ENCODE data around the gene PARN.

Gene PARN

DNA sequence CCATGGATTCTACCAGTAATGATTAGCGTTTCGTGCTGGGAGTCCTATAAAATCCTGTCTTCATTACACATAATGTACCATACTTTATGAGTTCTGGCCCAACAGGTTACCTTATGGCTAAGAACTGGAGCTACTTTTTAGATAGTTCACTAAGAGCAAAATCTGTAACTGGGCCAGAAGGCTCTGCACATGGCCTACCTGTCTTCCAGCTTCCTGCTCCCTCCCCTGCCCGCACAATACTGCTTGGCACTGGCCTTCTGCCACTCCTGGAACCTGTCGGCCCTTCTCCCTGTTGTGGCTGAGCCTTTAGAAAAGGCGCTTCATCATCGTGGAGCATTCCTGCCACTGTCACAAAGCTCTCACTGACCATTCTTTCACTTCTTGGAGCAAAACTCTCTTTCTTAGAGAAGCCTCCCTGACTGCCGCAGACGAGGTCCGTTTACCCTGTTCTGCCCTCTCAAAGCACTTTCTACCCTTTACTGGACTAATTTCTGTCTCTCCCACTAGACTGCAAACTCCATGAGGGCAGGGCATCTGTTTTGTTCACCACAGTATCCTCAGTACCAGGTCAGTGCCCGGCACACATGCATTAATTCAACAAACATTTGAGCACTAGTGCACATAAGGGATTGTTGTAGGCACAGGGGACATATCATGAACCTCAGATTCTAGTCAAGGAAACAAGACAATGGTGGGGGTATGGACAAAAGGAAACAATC, 116.5 kb downstream of the PARN start:
- ATAC-seq: no peak
- TF ChIP-seq RARB (CRISPR knock-in tag; IDR thresholded peaks at IDR 0.05): no peak
- no peak for TF ChIP-seq ZC3H10 (CRISPR knock-in tag; IDR thresholded peaks at IDR 0.05)
- TF ChIP-seq ZNF70 (CRISPR knock-in tag; IDR thresholded peaks at IDR 0.05): no peak
- no peak for TF ChIP-seq ESRRG (CRISPR knock-in tag; IDR thresholded peaks at IDR 0.05)
- TF ChIP-seq ZNF8 (CRISPR knock-in tag; IDR thresholded peaks at IDR 0.05): no peak
- TF ChIP-seq PPARA (CRISPR knock-in tag; IDR thresholded peaks at IDR 0.05; ENCODE audit: borderline replicate concordance): no peak
- no peak for TF ChIP-seq ZNF565 (CRISPR knock-in tag; conservative IDR thresholded peaks at IDR 0.05; ENCODE audit: low read depth)
- TF ChIP-seq, protein P1, sequence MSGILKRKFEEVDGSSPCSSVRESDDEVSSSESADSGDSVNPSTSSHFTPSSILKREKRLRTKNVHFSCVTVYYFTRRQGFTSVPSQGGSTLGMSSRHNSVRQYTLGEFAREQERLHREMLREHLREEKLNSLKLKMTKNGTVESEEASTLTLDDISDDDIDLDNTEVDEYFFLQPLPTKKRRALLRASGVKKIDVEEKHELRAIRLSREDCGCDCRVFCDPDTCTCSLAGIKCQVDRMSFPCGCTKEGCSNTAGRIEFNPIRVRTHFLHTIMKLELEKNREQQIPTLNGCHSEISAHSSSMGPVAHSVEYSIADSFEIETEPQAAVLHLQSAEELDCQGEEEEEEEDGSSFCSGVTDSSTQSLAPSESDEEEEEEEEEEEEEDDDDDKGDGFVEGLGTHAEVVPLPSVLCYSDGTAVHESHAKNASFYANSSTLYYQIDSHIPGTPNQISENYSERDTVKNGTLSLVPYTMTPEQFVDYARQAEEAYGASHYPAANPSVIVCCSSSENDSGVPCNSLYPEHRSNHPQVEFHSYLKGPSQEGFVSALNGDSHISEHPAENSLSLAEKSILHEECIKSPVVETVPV (CRISPR knock-in tag; IDR thresholded peaks at IDR 0.05): no peak
- TF ChIP-seq SNAI2 (CRISPR knock-in tag; IDR thresholded peaks at IDR 0.05): no peak
- TF ChIP-seq TCF4 (CRISPR knock-in tag; IDR thresholded peaks at IDR 0.05; ENCODE audit: borderline replicate concordance): no peak
- TF ChIP-seq, protein P2, sequence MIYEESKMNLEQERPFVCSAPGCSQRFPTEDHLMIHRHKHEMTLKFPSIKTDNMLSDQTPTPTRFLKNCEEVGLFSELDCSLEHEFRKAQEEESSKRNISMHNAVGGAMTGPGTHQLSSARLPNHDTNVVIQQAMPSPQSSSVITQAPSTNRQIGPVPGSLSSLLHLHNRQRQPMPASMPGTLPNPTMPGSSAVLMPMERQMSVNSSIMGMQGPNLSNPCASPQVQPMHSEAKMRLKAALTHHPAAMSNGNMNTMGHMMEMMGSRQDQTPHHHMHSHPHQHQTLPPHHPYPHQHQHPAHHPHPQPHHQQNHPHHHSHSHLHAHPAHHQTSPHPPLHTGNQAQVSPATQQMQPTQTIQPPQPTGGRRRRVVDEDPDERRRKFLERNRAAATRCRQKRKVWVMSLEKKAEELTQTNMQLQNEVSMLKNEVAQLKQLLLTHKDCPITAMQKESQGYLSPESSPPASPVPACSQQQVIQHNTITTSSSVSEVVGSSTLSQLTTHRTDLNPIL (CRISPR knock-in tag; IDR thresholded peaks at IDR 0.05; ENCODE audit: low read depth): no peak
- TF ChIP-seq TOX (CRISPR knock-in tag; IDR thresholded peaks at IDR 0.05; ENCODE audit: borderline replicate concordance): no peak
- TF ChIP-seq ZFP3 (CRISPR knock-in tag; IDR thresholded peaks at IDR 0.05): no peak
- TF ChIP-seq, protein P3, sequence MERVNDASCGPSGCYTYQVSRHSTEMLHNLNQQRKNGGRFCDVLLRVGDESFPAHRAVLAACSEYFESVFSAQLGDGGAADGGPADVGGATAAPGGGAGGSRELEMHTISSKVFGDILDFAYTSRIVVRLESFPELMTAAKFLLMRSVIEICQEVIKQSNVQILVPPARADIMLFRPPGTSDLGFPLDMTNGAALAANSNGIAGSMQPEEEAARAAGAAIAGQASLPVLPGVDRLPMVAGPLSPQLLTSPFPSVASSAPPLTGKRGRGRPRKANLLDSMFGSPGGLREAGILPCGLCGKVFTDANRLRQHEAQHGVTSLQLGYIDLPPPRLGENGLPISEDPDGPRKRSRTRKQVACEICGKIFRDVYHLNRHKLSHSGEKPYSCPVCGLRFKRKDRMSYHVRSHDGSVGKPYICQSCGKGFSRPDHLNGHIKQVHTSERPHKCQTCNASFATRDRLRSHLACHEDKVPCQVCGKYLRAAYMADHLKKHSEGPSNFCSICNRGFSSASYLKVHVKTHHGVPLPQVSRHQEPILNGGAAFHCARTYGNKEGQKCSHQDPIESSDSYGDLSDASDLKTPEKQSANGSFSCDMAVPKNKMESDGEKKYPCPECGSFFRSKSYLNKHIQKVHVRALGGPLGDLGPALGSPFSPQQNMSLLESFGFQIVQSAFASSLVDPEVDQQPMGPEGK (CRISPR knock-in tag; IDR thresholded peaks at IDR 0.05; ENCODE audit: borderline replicate concordance): no peak
- TF ChIP-seq, protein P4, sequence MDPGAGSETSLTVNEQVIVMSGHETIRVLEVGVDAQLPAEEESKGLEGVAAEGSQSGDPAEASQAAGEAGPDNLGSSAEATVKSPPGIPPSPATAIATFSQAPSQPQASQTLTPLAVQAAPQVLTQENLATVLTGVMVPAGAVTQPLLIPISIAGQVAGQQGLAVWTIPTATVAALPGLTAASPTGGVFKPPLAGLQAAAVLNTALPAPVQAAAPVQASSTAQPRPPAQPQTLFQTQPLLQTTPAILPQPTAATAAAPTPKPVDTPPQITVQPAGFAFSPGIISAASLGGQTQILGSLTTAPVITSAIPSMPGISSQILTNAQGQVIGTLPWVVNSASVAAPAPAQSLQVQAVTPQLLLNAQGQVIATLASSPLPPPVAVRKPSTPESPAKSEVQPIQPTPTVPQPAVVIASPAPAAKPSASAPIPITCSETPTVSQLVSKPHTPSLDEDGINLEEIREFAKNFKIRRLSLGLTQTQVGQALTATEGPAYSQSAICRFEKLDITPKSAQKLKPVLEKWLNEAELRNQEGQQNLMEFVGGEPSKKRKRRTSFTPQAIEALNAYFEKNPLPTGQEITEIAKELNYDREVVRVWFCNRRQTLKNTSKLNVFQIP (CRISPR knock-in tag; IDR thresholded peaks at IDR 0.05; ENCODE audit: borderline replicate concordance, low read depth): no peak
- TF ChIP-seq, protein P5, sequence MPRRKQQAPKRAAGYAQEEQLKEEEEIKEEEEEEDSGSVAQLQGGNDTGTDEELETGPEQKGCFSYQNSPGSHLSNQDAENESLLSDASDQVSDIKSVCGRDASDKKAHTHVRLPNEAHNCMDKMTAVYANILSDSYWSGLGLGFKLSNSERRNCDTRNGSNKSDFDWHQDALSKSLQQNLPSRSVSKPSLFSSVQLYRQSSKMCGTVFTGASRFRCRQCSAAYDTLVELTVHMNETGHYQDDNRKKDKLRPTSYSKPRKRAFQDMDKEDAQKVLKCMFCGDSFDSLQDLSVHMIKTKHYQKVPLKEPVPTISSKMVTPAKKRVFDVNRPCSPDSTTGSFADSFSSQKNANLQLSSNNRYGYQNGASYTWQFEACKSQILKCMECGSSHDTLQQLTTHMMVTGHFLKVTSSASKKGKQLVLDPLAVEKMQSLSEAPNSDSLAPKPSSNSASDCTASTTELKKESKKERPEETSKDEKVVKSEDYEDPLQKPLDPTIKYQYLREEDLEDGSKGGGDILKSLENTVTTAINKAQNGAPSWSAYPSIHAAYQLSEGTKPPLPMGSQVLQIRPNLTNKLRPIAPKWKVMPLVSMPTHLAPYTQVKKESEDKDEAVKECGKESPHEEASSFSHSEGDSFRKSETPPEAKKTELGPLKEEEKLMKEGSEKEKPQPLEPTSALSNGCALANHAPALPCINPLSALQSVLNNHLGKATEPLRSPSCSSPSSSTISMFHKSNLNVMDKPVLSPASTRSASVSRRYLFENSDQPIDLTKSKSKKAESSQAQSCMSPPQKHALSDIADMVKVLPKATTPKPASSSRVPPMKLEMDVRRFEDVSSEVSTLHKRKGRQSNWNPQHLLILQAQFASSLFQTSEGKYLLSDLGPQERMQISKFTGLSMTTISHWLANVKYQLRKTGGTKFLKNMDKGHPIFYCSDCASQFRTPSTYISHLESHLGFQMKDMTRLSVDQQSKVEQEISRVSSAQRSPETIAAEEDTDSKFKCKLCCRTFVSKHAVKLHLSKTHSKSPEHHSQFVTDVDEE (CRISPR knock-in tag; IDR thresholded peaks at IDR 0.05): no peak
- no peak for TF ChIP-seq CSDC2 (CRISPR knock-in tag; IDR thresholded peaks at IDR 0.05)
- no peak for TF ChIP-seq ISL1 (CRISPR knock-in tag; IDR thresholded peaks at IDR 0.05)

DNA sequence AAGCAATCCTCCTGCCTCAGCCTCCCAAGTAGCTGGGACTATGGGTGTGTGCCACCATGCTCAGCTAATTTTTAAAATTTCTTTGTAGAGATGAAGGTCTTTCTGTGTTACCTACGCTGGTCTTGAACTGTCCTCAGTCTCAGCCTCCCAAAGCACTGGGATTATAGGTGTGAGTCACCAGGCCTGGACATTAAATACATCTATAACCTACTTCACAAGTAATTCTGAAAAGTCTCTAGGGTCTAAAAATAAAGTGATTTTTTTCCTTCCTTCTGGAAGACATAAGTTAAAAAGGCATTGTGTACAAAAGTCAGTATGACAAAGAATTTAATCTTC, 118.3 kb downstream of the PARN start:
- ATAC-seq: no peak
- TF ChIP-seq TCF4 (CRISPR knock-in tag; IDR thresholded peaks at IDR 0.05; ENCODE audit: borderline replicate concordance) (no peak), OSR1 (CRISPR knock-in tag; IDR thresholded peaks at IDR 0.05) (no peak), CSDC2 (CRISPR knock-in tag; IDR thresholded peaks at IDR 0.05) (no peak), ZFP3 (CRISPR knock-in tag; IDR thresholded peaks at IDR 0.05) (no peak), RARB (CRISPR knock-in tag; IDR thresholded peaks at IDR 0.05) (no peak)
- TF ChIP-seq, protein P3 (CRISPR knock-in tag; IDR thresholded peaks at IDR 0.05; ENCODE audit: borderline replicate concordance): no peak
- TF ChIP-seq, protein P1 (CRISPR knock-in tag; IDR thresholded peaks at IDR 0.05): no peak
- TF ChIP-seq, protein P2 (CRISPR knock-in tag; IDR thresholded peaks at IDR 0.05; ENCODE audit: low read depth): no peak

All from SK-N-SH treated with all-trans-retinoic acid at 6 μM for 48 hours (cell line).